H9 (cell line): ENCODE data around the gene SLC25A11. TPM values are rescaled to one million over a fixed set of nuclear protein-coding genes. Genes with fewer than 3 reads are reported as not detected.

Experiments
- DNase-seq: peaks from one replicate; pipeline ENCODE4 v3.0.0-alpha.2; 2017
- H2AFZ ChIP-seq: one replicate; pipeline ENCODE4 v1.6.1; 2013; ENCODE audit warnings: mild to moderate bottlenecking, low read length, control low read depth, moderate library complexity
- H2AK5ac ChIP-seq: 2 replicates; pipeline ENCODE4 v1.6.1; 2013; ENCODE audit warnings: low read length, control low read depth, mixed read lengths; ENCODE audit not compliant: insufficient read length
- H2BK120ac ChIP-seq: one replicate; pipeline ENCODE4 v1.6.1; 2013; ENCODE audit warnings: low read depth, mild to moderate bottlenecking, low read length, control low read depth, inconsistent platforms; ENCODE audit not compliant: poor library complexity, severe bottlenecking
- H2BK12ac ChIP-seq: 2 replicates; pipeline ENCODE4 v1.6.1; 2013; ENCODE audit warnings: low read length, control low read depth, mixed read lengths, low read depth; ENCODE audit not compliant: insufficient read length
- H2BK15ac ChIP-seq: 2 replicates; pipeline ENCODE4 v1.6.1; 2013; ENCODE audit warnings: low read depth, low read length, control low read depth
- H2BK20ac ChIP-seq: one replicate; pipeline ENCODE4 v1.6.1; 2013; ENCODE audit warnings: low read depth, mild to moderate bottlenecking, low read length, control low read depth, inconsistent platforms; ENCODE audit not compliant: poor library complexity, severe bottlenecking
- H2BK5ac ChIP-seq: 2 replicates; pipeline ENCODE4 v1.6.1; 2013; ENCODE audit warnings: low read length, control low read depth, mixed read lengths; ENCODE audit not compliant: insufficient read length
- H3K14ac ChIP-seq: 2 replicates; pipeline ENCODE4 v1.6.1; 2013; ENCODE audit warnings: low read length, control low read depth; ENCODE audit not compliant: insufficient read depth
- H3K18ac ChIP-seq: 2 replicates; pipeline ENCODE4 v1.6.1; 2013; ENCODE audit warnings: low read depth, mild to moderate bottlenecking, mixed read lengths, low read length, control low read depth; ENCODE audit not compliant: insufficient read length
- H3K23ac ChIP-seq: 2 replicates; pipeline ENCODE4 v1.6.1; 2013; ENCODE audit warnings: low read length, control low read depth, mixed read lengths, low read depth; ENCODE audit not compliant: insufficient read length
- H3K23me2 ChIP-seq: 2 replicates; pipeline ENCODE4 v1.6.1; 2013; ENCODE audit warnings: low read depth, mild to moderate bottlenecking, mixed read lengths, low read length, control low read depth; ENCODE audit not compliant: insufficient read length, poor library complexity, severe bottlenecking
- H3K27ac ChIP-seq: 2 replicates; pipeline ENCODE4 v1.5.1; 2013; ENCODE audit warnings: low read length, control low read depth, mixed read lengths, low read depth; ENCODE audit not compliant: insufficient read length
- H3K27me3 ChIP-seq: 2 replicates; pipeline ENCODE4 v1.6.1; 2013; ENCODE audit warnings: low read length, control low read depth, inconsistent platforms; ENCODE audit not compliant: insufficient read depth
- H3K4ac ChIP-seq: 2 replicates; pipeline ENCODE4 v1.6.1; 2013; ENCODE audit warnings: low read depth, mild to moderate bottlenecking, control low read depth, inconsistent platforms, low read length, moderate library complexity
- H3K4me1 ChIP-seq: 2 replicates; pipeline ENCODE4 v1.6.1; 2013; ENCODE audit warnings: low read length, control low read depth, inconsistent platforms; ENCODE audit not compliant: insufficient read depth
- H3K4me2 ChIP-seq: 2 replicates; pipeline ENCODE4 v1.6.1; 2013; ENCODE audit warnings: low read length, control low read depth, mixed read lengths; ENCODE audit not compliant: insufficient read length, insufficient read depth
- H3K56ac ChIP-seq: 2 replicates; pipeline ENCODE4 v1.6.1; 2013; ENCODE audit warnings: low read depth, mild to moderate bottlenecking, mixed read lengths, low read length, control low read depth; ENCODE audit not compliant: insufficient read length
- H3K79me1 ChIP-seq: 2 replicates; pipeline ENCODE4 v1.6.1; 2013; ENCODE audit warnings: low read depth, mild to moderate bottlenecking, moderate library complexity, low read length, control low read depth, inconsistent platforms; ENCODE audit not compliant: insufficient read depth, poor library complexity, severe bottlenecking
- H3K79me2 ChIP-seq: 2 replicates; pipeline ENCODE4 v1.6.1; 2013; ENCODE audit warnings: low read length, control low read depth, inconsistent platforms; ENCODE audit not compliant: insufficient read depth
- H3K9ac ChIP-seq: 2 replicates; pipeline ENCODE4 v1.6.1; 2013; ENCODE audit warnings: low read length, control low read depth, mixed read lengths; ENCODE audit not compliant: insufficient read length; ENCODE audit errors: extremely low read depth
- H3K9me3 ChIP-seq: one replicate; pipeline ENCODE4 v1.6.1; 2013; ENCODE audit warnings: low read depth, low read length, inconsistent platforms; ENCODE audit not compliant: control insufficient read depth
- H3T11ph ChIP-seq: one replicate; pipeline ENCODE4 v1.6.1; 2013; ENCODE audit warnings: mild to moderate bottlenecking, low read length, control low read depth, inconsistent platforms
- H4K20me1 ChIP-seq: one replicate; pipeline ENCODE4 v1.6.1; 2013; ENCODE audit not compliant: control insufficient read depth, insufficient read length, insufficient read depth
- H4K5ac ChIP-seq: 2 replicates; pipeline ENCODE4 v1.6.1; 2013; ENCODE audit warnings: low read depth, mild to moderate bottlenecking, mixed read lengths, low read length, control low read depth; ENCODE audit not compliant: insufficient read length
- H4K8ac ChIP-seq: replicated peaks from 2 replicates; pipeline ENCODE4 v1.6.1; 2013; ENCODE audit warnings: low read length, control low read depth, mixed read lengths, low read depth; ENCODE audit not compliant: insufficient read length
- H4K91ac ChIP-seq: 2 replicates; pipeline ENCODE4 v1.6.1; 2013; ENCODE audit warnings: low read depth, mild to moderate bottlenecking, moderate library complexity, mixed read lengths, low read length, control low read depth; ENCODE audit not compliant: insufficient read length
- H3K27ac Mint-ChIP-seq, 3 experiments: 2 replicates in 2 of 3; 3 replicates in 1 of 3; pipeline ENCODE4 v1.8.0; 2020 to 2021; ENCODE audit warnings: mixed read lengths in 3 of 3, mild to moderate bottlenecking in 1 of 3, moderate library complexity in 1 of 3
- H3K27me3 Mint-ChIP-seq: 2 replicates; pipeline ENCODE4 v1.8.0; 2021; ENCODE audit warnings: low read depth, mild to moderate bottlenecking, moderate library complexity, mixed read lengths
- H3K36me3 Mint-ChIP-seq, 3 experiments: 2 replicates in 2 of 3; 3 replicates in 1 of 3; pipeline ENCODE4 v1.8.0; 2020 to 2021; ENCODE audit warnings: low read depth in 3 of 3, mixed read lengths in 3 of 3; ENCODE audit not compliant: insufficient read depth in 1 of 3
- H3K4me1 Mint-ChIP-seq, 2 experiments: 2 replicates each; pipeline ENCODE4 v1.8.0; 2020; ENCODE audit warnings: mixed read lengths in 2 of 2
- H3K4me3 Mint-ChIP-seq, 2 experiments: 2 replicates in 1 of 2; 3 replicates in 1 of 2; pipeline ENCODE4 v1.8.0; 2020 to 2021; ENCODE audit warnings: mild to moderate bottlenecking in 2 of 2, mixed read lengths in 2 of 2, moderate library complexity in 1 of 2
- H3K9me3 Mint-ChIP-seq, 2 experiments: 2 replicates in 1 of 2; 3 replicates in 1 of 2; pipeline ENCODE4 v1.8.0; 2020; ENCODE audit warnings: mild to moderate bottlenecking in 2 of 2, mixed read lengths in 2 of 2, moderate library complexity in 1 of 2
- CTCF ChIP-seq: fragments of 200-600 bp; sonication (generic); conservative IDR thresholded peaks from 3 replicates; pipeline ENCODE4 v1.8.0; 2021; ENCODE audit warnings: antibody characterized with exemption, mild to moderate bottlenecking
- WGBS: extraction: QIAGEN DNeasy Blood & Tissue Kit; methylation state at CpG from one replicate; pipeline ENCODE4 v1.1.7; 2013; ENCODE audit warnings: missing lambda C conversion rate, low lambda C conversion rate, mixed read lengths; ENCODE audit not compliant: insufficient read length; ENCODE audit errors: extremely low coverage; 5-methylcytosine and 5-hydroxymethylcytosine counted together
- total RNA-seq: library from RNA; stranded (reverse); gene quantifications from 2 replicates; pipeline ENCODE4 v1.2.1, GENCODE V29; 2021

The SLC25A11 gene
- total RNA-seq, 1 experiment from 2014 or later, result 74.9 TPM

GRCh38 chr17:4898351-4898750 lies 41.5 kb downstream of the SLC25A11 start:
- H4K5ac ChIP-seq, result no peak overlapping the region
- H3K14ac ChIP-seq, result no peak overlapping the region
- no peak overlapping the region for H3K23ac ChIP-seq
- H3K4me1 ChIP-seq, result peaks cover 2% of the 10 kb centered on the region; the same call in 1 of the 2 replicates
- H3K4ac ChIP-seq, result no peak overlapping the region
- H2AK5ac ChIP-seq, result no peak overlapping the region
- no peak overlapping the region for H3K9ac ChIP-seq
- Mint-ChIP-seq H3K36me3 (peaks cover 8 to 31% (median 29%) of the 10 kb centered on the region in 3 experiments; a peak in 6 of 7 replicates), H3K4me3 (peak overlapping the region; percentile 54 to 75), H3K27me3 (no peaks in the 10 kb centered on the region), H3K4me1 (peaks cover 6 to 30% of the 10 kb centered on the region in 2 experiments), H3K9me3 (no peaks in the 10 kb centered on the region), H3K27ac (peak overlapping the region in 1 of 3 experiments; percentile 79; a peak in 2 of 7 replicates)
- no peak overlapping the region for H2BK20ac ChIP-seq
- no peaks in the 10 kb centered on the region for H3K9me3 ChIP-seq
- no peaks in the 10 kb centered on the region for H3K79me1 ChIP-seq
- no peak overlapping the region for H3K18ac ChIP-seq
- no peak overlapping the region for H3K4me2 ChIP-seq
- no peak overlapping the region for H3T11ph ChIP-seq
- H2BK5ac ChIP-seq, result no peak overlapping the region
- H2BK15ac ChIP-seq, result no peak overlapping the region
- WGBS, result no CpG with 5 or more reads among the region's 8 CpGs
- H2BK120ac ChIP-seq, result no peak overlapping the region
- DNase-seq, result no peak
- no peaks in the 10 kb centered on the region for H3K79me2 ChIP-seq
- peaks cover 12% of the 10 kb centered on the region for H3K23me2 ChIP-seq
- H4K91ac ChIP-seq, result no peak overlapping the region
- no peak overlapping the region for H4K8ac ChIP-seq
- H3K56ac ChIP-seq, result no peak overlapping the region
- no peak overlapping the region for H2BK12ac ChIP-seq
- H4K20me1 ChIP-seq, result no peaks in the 10 kb centered on the region
- no peak for TF ChIP-seq CTCF
- no peaks in the 10 kb centered on the region for H3K27me3 ChIP-seq
- no peak overlapping the region for H2AFZ ChIP-seq
- no peak overlapping the region for H3K27ac ChIP-seq
